Smooth muscle cell (in vitro differentiated cells): ENCODE data around the gene PXDN. TPM values are rescaled to one million over a fixed set of nuclear protein-coding genes. Genes with fewer than 3 reads are reported as not detected.
"Not testable (repeated sequence)": the region's sequence is repeated elsewhere in the genome, so short reads cannot be mapped to it uniquely, and the experiment has no call there.

ENCODE experiments used
- DNase-seq: peaks from one replicate; lab custom pipeline; 2025; ENCODE audit not compliant: unreplicated experiment; lab: John Stamatoyannopoulos, UW
- H2AFZ ChIP-seq: fragments of 200-600 bp; sonication (generic); 2 replicates; pipeline ENCODE4 v1.6.0; 2016; ENCODE audit warnings: antibody characterized with exemption, low read depth, mild to moderate bottlenecking
- H3F3A ChIP-seq: fragments of 200-600 bp; sonication (generic); 2 replicates; pipeline ENCODE4 v1.6.0; 2017; ENCODE audit warnings: antibody characterized with exemption, low read depth
- H3K27ac ChIP-seq: fragments of 200-600 bp; sonication (generic); 2 replicates; pipeline ENCODE4 v1.5.1; 2016; ENCODE audit warnings: low read depth, mild to moderate bottlenecking
- H3K27me3 ChIP-seq: fragments of 200-600 bp; sonication (generic); 2 replicates; pipeline ENCODE4 v1.6.1; 2016; ENCODE audit warnings: low read depth, mild to moderate bottlenecking
- H3K36me3 ChIP-seq: fragments of 200-600 bp; sonication (generic); 2 replicates; pipeline ENCODE4 v1.5.1; 2016; ENCODE audit warnings: low read depth
- H3K4me1 ChIP-seq: fragments of 200-600 bp; sonication (generic); 2 replicates; pipeline ENCODE4 v1.5.1; 2016; ENCODE audit warnings: low read depth
- H3K4me2 ChIP-seq: fragments of 200-600 bp; sonication (generic); 2 replicates; pipeline ENCODE4 v1.6.0; 2016; ENCODE audit warnings: mild to moderate bottlenecking
- H3K4me3 ChIP-seq: fragments of 200-600 bp; sonication (generic); 2 replicates; pipeline ENCODE4 v1.5.1; 2016; ENCODE audit warnings: mild to moderate bottlenecking
- H3K79me2 ChIP-seq: fragments of 200-600 bp; sonication (generic); 2 replicates; pipeline ENCODE4 v1.6.0; 2016; ENCODE audit warnings: low read depth, mild to moderate bottlenecking
- H3K9ac ChIP-seq: fragments of 200-600 bp; sonication (generic); 2 replicates; pipeline ENCODE4 v1.6.0; 2016; ENCODE audit warnings: low read depth
- H3K9me3 ChIP-seq: fragments of 200-600 bp; sonication (generic); replicated peaks from 2 replicates; pipeline ENCODE4 v1.5.1; 2016; ENCODE audit warnings: low read depth
- H4K20me1 ChIP-seq: fragments of 200-600 bp; sonication (generic); 2 replicates; pipeline ENCODE4 v1.6.0; 2016; ENCODE audit warnings: low read depth
- CTCF ChIP-seq: fragments of 200-600 bp; sonication (generic); IDR thresholded peaks from 2 replicates; pipeline ENCODE4 v1.5.1; 2017; ENCODE audit warnings: borderline replicate concordance, mild to moderate bottlenecking, antibody characterized with exemption; ENCODE audit not compliant: insufficient read depth, poor library complexity, severe bottlenecking
- WGBS: methylation state at CpG from one replicate; pipeline ENCODE4 v1.1.7; 2016; ENCODE audit warnings: low lambda C conversion rate; 5-methylcytosine and 5-hydroxymethylcytosine counted together
- polyA plus RNA-seq: library from polyadenylated mRNA; unstranded; fragments of >200 nt; fragmentation: Nextera tagmentation; extraction: Ambion mirVana; gene quantifications from 2 replicates; pipeline ENCODE4 v1.2.1, GENCODE V29; 2016
- total RNA-seq: library from RNA; depleted of rRNA; stranded (reverse); fragments of >200 nt; gene quantifications from 2 replicates; pipeline ENCODE4 v1.2.3, GENCODE V29; 2014

Gene PXDN
- total and polyA plus RNA-seq, 2 experiments from 2014 or later: 328 to 333 TPM

GRCh38 chr2:1718339-1719220 lies 25.7 kb downstream of the PXDN start:
- TF ChIP-seq CTCF: no peak
- peaks cover 10% of the 10 kb centered on the region for H3F3A ChIP-seq
- no peaks in the 10 kb centered on the region for H3K27me3 ChIP-seq
- no peak for DNase-seq
- no peak overlapping the region for H2AFZ ChIP-seq
- H3K4me3 ChIP-seq: no peak overlapping the region
- H3K36me3 ChIP-seq: no peaks in the 10 kb centered on the region
- H3K27ac ChIP-seq: no peak overlapping the region
- no peak overlapping the region for H3K4me2 ChIP-seq
- no peaks in the 10 kb centered on the region for H3K9me3 ChIP-seq
- peaks cover 99% of the 10 kb centered on the region for H4K20me1 ChIP-seq
- H3K9ac ChIP-seq: no peak overlapping the region
- H3K79me2 ChIP-seq: peaks cover 88% of the 10 kb centered on the region
- peaks cover 32% of the 10 kb centered on the region for H3K4me1 ChIP-seq
- 96% methylated on average over 22 of the region's 23 CpGs for WGBS

GRCh38 chr2:1717113-1717512 lies 27.2 kb downstream of the PXDN start:
- Histone ChIP-seq H2AFZ (no peak overlapping the region), H3K4me1 (peaks cover 42% of the 10 kb centered on the region), H3K4me2 (no peak overlapping the region), H3K36me3 (no peaks in the 10 kb centered on the region), H3F3A (peaks cover 3% of the 10 kb centered on the region), H3K27ac (peak overlapping the region; percentile 68), H3K79me2 (peaks cover 88% of the 10 kb centered on the region), H3K27me3 (no peaks in the 10 kb centered on the region), H4K20me1 (peaks cover 99% of the 10 kb centered on the region), H3K9ac (no peak overlapping the region), H3K4me3 (no peak overlapping the region), H3K9me3 (no peaks in the 10 kb centered on the region)
- no peak for TF ChIP-seq CTCF
- no peak for DNase-seq
- WGBS: 37% methylated on average over 9 of the region's 9 CpGs

- DNase-seq: no peak
- Histone ChIP-seq H4K20me1 (peaks cover 99% of the 10 kb centered on the region), H2AFZ (no peak overlapping the region), H3K4me2 (no peak overlapping the region), H3K27ac (peak overlapping the region; percentile 68), H3K4me3 (no peak overlapping the region), H3K36me3 (no peaks in the 10 kb centered on the region), H3K9me3 (no peaks in the 10 kb centered on the region), H3K4me1 (peaks cover 44% of the 10 kb centered on the region), H3K27me3 (no peaks in the 10 kb centered on the region), H3K9ac (no peak overlapping the region), H3K79me2 (peaks cover 91% of the 10 kb centered on the region), H3F3A (no peaks in the 10 kb centered on the region)
- no peak for TF ChIP-seq CTCF
- WGBS: 92% methylated on average over 7 of the region's 9 CpGs
Measured at GRCh38 chr2:1716441-1716840, 27.9 kb downstream of the PXDN start.

GRCh38 chr2:1716014-1716305 lies 28.4 kb downstream of the PXDN start:
- H3K4me1 ChIP-seq: peaks cover 41% of the 10 kb centered on the region
- H3F3A ChIP-seq, H2AFZ ChIP-seq, H3K9me3 ChIP-seq, DNase-seq, H3K4me3 ChIP-seq, H3K4me2 ChIP-seq, H3K9ac ChIP-seq, H3K27me3 ChIP-seq, H3K36me3 ChIP-seq: not testable (repeated sequence)
- H3K27ac ChIP-seq: peak overlapping the region; percentile 31
- H3K79me2 ChIP-seq: peaks cover 89% of the 10 kb centered on the region
- 100% methylated on average over 2 of the region's 2 CpGs for WGBS
- H4K20me1 ChIP-seq: peaks cover 95% of the 10 kb centered on the region
